ENCODE data around the gene PNPT1. TPM values are rescaled to one million over a fixed set of nuclear protein-coding genes. Genes with fewer than 3 reads are reported as not detected.

PNPT1 gene
- total RNA-seq, 2 donors from 2014 or later, result 11.5 to 34.0 TPM

- H3K36me3 ChIP-seq, result no peaks in the 10 kb centered on the region
- H3K27ac ChIP-seq, result no peak overlapping the region
- no peak overlapping the region for H3K9ac ChIP-seq (ENCODE audit: low read depth in 2 of 2, low read length in 2 of 2)
- H3K27me3 ChIP-seq, result no peaks in the 10 kb centered on the region
- no peaks in the 10 kb centered on the region for H3K9me3 ChIP-seq
- TF ChIP-seq CTCF (IDR thresholded peaks at IDR 0.05), result no peak
- H3K4me3 ChIP-seq, result no peak overlapping the region
- intact Hi-C loops (cut with DNase I), result no loop called here
- no peak for DNase-seq
- no peaks in the 10 kb centered on the region for H3K4me1 ChIP-seq
Measured at GRCh38 chr2:55611997-55612396, 81.6 kb downstream of the PNPT1 start.

- Histone ChIP-seq H3K9me3 (no peaks in the 10 kb centered on the region), H3K36me3 (no peaks in the 10 kb centered on the region), H3K4me1 (no peaks in the 10 kb centered on the region), H3K4me3 (no peak overlapping the region), H3K27me3 (no peaks in the 10 kb centered on the region), H3K27ac (no peak overlapping the region), H3K9ac (ENCODE audit: low read depth in 2 of 2, low read length in 2 of 2) (no peak overlapping the region)
- DNase-seq, result no peak
- TF ChIP-seq CTCF (IDR thresholded peaks at IDR 0.05), result no peak
- intact Hi-C loops (cut with DNase I), result no loop called here
Measured at GRCh38 chr2:55610954-55611743, 82.5 kb downstream of the PNPT1 start.

- intact Hi-C loops (cut with DNase I), result no loop called here
- Histone ChIP-seq H3K27me3 (no peaks in the 10 kb centered on the region), H3K4me3 (no peak overlapping the region), H3K9me3 (no peaks in the 10 kb centered on the region), H3K9ac (ENCODE audit: low read depth in 2 of 2, low read length in 2 of 2) (no peak overlapping the region), H3K27ac (no peak overlapping the region), H3K36me3 (no peaks in the 10 kb centered on the region), H3K4me1 (no peaks in the 10 kb centered on the region)
- TF ChIP-seq CTCF (IDR thresholded peaks at IDR 0.05), result no peak
- DNase-seq, result no peak
Measured at GRCh38 chr2:55609938-55610578, 83.6 kb downstream of the PNPT1 start.

GRCh38 chr2:55609193-55609794, 84.3 kb downstream of the PNPT1 start:
- intact Hi-C loops (cut with DNase I), result no loop called here
- Histone ChIP-seq H3K27me3 (no peaks in the 10 kb centered on the region), H3K9me3 (no peaks in the 10 kb centered on the region), H3K27ac (no peak overlapping the region), H3K4me1 (no peaks in the 10 kb centered on the region), H3K9ac (ENCODE audit: low read depth in 2 of 2, low read length in 2 of 2) (no peak overlapping the region), H3K4me3 (no peak overlapping the region), H3K36me3 (no peaks in the 10 kb centered on the region)
- no peak for DNase-seq
- TF ChIP-seq CTCF (IDR thresholded peaks at IDR 0.05), result no peak

GRCh38 chr2:55607717-55608116, 85.9 kb downstream of the PNPT1 start:
- Histone ChIP-seq H3K36me3 (no peaks in the 10 kb centered on the region), H3K4me3 (no peak overlapping the region), H3K4me1 (no peaks in the 10 kb centered on the region), H3K27ac (no peak overlapping the region), H3K9ac (ENCODE audit: low read depth in 2 of 2, low read length in 2 of 2) (no peak overlapping the region), H3K9me3 (no peaks in the 10 kb centered on the region), H3K27me3 (no peaks in the 10 kb centered on the region)
- no peak for DNase-seq
- TF ChIP-seq CTCF (IDR thresholded peaks at IDR 0.05), result no peak
- intact Hi-C loops (cut with DNase I), result no loop called here

Data from colonic mucosa (tissue), 4 donors.